Right hindlimb (tissue), 1 donor: ENCODE measurements around the gene SPRY4.
"Not testable (repeated sequence)": the region's sequence is repeated elsewhere in the genome, so short reads cannot be mapped to it uniquely, and the experiment has no call there.

ENCODE experiments used
- DNase-seq: peaks from one replicate; pipeline ENCODE4 v3.0.0-alpha.2; 2018

Gene SPRY4

GRCh38 chr5:142314109-142314508 is 10.7 kb downstream of the SPRY4 start:
- DNase-seq, result no peak

- DNase-seq, result peak; percentile 75
Observed at GRCh38 chr5:142313682-142314081, 11.1 kb downstream of the SPRY4 start.

DNA sequence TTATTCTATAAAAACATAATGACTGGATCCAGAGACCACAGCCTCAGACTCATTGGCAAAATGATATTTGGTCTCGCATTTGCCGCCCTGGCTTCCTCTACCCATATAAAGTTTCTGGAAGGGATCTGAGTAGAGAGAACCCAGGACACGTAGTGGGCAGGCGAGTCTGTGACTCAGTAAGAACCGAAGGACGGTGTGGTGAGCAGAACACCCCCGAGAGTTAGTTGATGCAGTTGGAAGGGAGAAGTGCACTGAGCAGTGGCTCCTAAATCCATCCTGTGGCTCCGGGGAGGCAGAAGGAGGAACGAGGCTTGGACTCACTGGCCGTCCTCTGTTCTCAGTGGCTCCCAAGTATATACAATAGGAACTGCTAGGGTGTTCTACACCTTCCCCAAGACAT is 11.5 kb downstream of the SPRY4 start:
- DNase-seq, result no peak

DNA sequence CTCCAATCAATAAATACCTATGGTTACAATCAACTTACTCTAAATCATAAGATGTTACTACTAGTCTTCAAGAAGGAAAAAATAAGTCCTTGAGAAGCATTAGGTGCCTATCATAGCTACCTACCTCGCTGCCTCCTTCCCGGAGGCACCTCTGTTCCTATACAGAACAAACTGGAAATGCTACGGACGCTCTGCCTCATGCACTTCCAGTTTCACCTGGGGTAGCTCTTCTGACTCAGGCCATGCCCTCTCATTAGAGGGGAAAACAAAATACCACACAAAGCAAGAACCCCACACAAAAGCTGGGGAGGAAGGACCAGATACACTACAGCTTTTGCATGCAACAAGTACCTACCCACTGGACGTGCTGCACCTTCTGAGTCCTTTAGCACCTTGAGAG is 12.4 kb downstream of the SPRY4 start:
- DNase-seq, result no peak

GRCh38 chr5:142311725-142312124 is 13.1 kb downstream of the SPRY4 start:
- DNase-seq, result no peak

DNA sequence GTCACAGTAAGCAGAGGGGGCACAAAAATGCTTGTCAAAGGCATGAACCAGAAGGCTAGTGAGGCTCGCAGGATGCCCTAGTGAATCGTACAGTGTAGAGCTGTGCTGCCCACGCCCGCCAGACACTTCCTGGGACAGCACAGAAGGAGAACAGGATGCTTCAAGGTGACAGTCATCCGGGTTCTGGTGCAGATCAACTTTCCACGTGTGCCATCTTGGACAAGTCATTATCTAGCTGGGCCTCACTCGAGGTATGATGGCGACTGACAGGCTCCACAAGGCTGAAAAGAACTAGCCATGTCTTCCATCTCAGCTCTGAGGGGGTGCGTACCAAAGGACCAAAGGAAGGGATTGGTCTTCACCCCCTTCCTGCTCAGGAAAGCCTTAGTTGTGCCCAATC is 14.0 kb downstream of the SPRY4 start:
- DNase-seq, result no peak

DNA sequence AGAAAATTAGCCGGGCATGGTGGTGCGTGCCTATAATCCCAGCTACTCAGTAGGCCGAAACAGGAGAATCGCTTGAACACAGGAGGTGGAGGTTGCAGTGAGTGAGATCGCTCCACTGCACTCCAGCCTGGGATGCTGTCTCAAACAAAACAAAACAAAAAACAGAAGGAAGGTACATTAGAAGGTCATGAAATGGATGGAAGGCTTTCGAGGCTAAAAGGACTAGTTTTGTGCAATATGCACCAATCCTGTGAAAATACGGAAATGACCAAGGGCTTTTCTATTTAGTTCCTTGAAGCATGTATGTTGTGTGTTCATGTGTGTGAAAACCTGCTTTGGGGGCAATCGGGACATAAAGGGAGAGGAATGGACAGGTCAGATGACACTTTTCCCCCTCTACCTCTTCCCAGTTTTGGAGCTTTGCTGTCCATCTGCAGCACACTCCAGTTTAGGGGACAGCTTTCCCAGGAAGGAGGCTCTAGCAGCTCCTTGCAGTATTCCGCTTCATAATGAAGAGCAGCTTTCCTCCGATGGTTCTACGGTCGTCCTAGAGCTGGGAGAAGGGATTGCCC is 15.0 kb downstream of the SPRY4 start:
- no peak for DNase-seq

- no peak for DNase-seq
Observed at GRCh38 chr5:142308358-142308757, 16.5 kb downstream of the SPRY4 start.

- no peak for DNase-seq
Observed at GRCh38 chr5:142307146-142307890, 17.5 kb downstream of the SPRY4 start.

GRCh38 chr5:142306077-142306502 is 18.7 kb downstream of the SPRY4 start:
- DNase-seq, result no peak

- DNase-seq, result no peak
Observed at GRCh38 chr5:142305211-142305610, 19.6 kb downstream of the SPRY4 start.

DNA sequence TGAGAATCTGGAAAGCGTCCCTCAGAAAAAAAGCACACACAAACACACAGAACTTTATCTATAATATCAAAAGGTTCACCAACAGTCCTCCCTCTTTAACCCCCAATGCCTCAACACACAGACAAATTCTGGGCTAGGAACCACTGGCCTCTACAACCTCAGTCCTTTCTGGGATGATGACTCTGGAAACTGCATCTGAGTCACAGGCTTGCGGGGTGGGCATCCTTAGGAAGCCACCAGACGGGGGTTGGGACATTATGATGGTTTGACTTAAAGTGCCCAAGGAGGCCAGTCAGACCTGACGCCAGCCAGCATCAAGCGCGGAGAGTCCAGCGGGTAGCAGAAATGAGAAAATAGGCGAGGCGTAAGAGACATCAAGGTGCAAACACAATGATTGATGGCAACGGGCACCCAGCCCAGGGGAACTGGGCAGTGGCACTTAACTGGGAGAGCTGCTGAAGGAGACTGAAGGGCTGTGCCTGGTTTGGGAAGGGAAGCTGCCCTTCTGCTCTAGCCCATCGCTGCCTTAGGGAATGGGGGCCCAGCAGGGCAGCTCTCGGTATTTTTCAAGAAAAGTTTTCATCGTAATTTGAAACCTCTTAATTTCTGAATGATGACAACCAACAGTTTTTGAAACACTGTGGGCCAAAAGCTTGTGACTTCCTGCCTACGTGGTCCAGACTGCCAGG is 20.7 kb downstream of the SPRY4 start:
- DNase-seq, result no peak

GRCh38 chr5:142303565-142303964 is 21.3 kb downstream of the SPRY4 start:
- DNase-seq, result no peak

DNA sequence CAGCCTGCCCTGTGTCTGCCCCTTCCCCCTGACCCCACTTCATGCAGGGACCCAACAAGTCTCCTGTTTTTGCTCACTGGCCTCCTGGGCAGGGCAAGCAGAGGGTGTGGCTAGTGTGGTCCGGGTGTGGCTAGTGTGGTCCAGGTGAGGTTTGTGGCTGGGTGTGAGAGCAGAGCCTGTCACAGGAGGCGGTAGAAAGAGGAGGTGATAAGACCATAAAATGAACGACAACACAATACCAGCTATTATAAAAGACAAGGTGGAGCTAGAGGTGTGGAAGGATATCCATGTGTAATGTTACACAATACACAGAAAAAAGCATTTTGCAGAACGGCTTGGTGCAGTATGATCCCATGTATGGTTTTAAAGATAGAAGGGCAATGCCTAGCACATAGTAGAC is 23.3 kb downstream of the SPRY4 start:
- no peak for DNase-seq

DNA sequence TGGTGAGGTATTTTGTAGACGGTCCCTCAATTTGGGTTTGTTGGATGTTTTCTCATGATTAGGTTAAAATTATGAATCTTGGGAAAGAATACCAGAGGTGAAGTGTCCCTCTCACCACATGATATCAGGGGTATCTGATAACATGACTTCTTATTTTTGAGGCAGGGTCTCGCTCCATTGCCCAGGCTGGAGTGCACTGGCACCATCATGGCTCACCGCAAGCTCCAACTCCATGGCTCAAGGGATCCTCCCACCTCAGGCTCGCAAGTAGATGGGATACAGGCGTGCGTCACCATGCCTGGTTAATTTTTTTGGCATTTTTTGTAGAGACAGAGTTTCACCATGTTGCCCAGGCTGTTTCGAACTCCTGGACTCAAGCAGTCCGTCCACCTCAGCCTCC is 24.1 kb downstream of the SPRY4 start:
- no peak for DNase-seq

GRCh38 chr5:142298789-142299188 is 26.0 kb downstream of the SPRY4 start:
- DNase-seq, result no peak

DNA sequence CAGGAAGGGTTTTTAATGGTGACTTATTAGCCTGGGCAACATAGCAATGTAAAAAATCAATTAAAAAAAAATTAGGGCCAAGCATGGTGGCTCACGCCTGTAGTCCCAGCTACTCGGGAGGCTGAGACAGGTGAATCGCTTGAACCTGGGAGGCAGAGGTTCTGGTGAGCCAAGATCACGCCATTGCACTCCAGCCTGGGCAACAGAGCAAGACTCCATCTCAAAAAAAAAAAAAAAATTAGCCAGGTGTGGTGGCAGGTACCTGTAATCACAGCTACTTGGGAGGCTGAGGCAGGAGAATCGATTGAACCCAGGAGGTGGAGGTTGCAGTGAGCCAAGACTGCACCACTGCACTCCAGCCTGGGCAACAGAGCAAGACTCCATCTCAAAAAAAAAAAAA is 27.0 kb downstream of the SPRY4 start:
- not testable (repeated sequence) for DNase-seq

DNA sequence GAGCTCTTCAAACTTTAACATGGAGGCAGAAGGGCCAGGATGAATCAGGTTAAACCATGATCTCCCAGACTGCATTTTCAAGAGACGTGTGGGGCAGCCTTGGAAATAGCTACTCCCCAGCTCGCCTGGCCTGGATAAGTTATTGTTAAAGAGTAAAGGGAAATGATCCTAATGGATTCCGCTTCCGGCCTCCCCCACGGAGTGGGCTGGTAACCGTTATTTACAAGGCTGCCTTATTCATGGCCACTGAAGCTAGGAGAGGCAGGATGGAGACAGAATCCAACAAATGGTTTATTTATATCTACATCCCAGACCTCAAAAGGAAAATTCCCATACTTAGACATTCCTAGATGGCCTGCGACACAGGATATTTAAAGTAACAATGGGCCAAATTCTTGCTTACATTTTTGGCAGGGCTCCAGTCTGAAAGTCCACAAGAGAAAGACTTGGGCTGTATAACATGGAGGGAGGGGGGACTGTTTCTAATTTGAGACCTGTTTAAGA is 27.9 kb downstream of the SPRY4 start:
- DNase-seq, result peak; percentile 74

GRCh38 chr5:142295960-142296860 is 28.6 kb downstream of the SPRY4 start:
- DNase-seq, result no peak

GRCh38 chr5:142295084-142295758 is 29.6 kb downstream of the SPRY4 start:
- DNase-seq, result peak; percentile 38

- no peak for DNase-seq
Observed at GRCh38 chr5:142293486-142293885, 31.3 kb downstream of the SPRY4 start.

DNA sequence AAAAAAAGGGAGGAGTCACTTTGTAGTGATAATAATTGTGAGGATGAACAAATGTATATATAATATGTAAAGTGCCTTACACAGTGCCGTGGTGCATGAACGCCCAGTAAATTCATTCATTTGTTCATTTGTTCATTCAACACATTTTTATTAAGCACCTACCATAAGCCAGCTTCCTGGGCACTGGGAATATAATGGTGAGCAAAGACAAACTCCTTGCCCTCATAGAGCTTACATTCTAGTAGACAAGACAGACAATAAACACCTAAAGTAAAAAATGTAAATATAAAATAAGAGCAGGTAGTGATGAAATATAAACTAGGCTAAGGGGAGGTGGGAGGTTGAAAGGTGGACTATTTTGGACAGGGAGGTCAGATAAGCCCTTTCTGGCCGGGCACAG is 32.0 kb downstream of the SPRY4 start:
- no peak for DNase-seq
